GM19463 (cell line): ENCODE data around the gene PLA2G2F.

Experiments used
- ATAC-seq: cut with Tn5 transposase; IDR thresholded peaks from one replicate; pipeline ENCODE4 v1.9.1; 2021; ENCODE audit warnings: mild to moderate bottlenecking, moderate library complexity; ENCODE audit not compliant: unreplicated experiment

PLA2G2F gene

DNA sequence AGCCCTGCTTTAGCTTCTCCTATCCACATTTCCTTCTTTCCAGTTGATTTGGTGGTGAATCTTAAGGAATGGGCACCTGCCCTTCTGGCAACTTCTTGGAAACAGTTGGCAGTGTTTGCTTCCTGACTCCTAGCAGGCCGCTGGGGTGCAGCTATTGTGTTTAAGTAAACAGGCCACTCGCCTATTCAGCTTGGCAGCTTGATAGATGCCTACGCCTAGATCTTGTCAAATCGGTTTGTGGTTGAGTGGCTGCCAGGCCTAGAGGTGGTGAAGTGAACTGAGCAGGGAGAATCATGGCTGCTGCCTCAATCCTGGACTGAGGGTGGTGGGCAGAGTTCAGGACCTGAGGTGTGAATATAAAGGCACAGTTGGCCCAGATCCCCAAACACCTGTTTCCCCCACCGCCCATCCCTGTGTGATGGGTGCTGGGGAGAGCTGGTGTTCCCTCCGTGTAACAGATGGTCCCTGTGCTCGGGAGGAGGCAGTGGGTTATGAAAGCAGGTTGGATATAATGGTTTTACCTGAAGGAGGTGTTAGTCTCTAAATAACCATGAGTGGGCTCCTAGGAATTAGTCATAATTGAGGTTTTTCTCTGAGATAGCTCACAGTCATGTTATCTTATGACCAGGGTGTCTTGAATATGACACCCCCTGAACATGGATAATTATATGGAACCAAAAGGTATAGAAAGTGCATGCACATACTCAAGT lies 48.1 kb downstream of the PLA2G2F start:
- ATAC-seq = no peak

DNA sequence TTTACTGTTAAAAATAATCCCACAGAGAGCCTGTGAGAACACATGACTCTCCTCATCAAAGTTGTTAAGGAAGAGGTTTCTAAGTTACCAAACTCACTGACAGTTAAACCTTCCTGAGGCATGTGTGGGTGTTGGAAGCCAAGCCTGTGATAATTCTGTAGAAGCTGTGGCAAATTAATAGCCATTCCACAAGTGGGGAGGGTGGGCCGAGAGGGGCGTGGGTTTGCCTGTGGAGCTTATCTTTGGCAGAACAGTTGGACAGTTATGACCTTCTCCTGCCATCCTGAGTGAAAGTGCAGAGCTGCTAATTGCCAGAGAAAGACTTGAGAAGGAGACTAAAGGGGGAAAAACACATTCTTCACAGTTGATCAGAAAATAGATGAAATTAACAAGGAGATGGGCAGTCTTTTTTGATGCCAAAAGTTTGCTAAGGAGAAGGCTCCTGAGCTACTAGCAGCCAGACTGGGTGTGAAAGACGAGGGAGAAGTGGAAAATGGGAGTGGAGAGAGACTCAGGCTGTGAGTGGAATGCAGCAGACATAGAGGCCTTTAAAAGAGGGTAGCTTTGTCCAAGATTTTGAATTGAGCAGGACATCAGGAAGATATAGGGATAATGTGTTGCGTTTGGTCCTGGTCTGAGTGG lies 48.8 kb downstream of the PLA2G2F start:
- no peak for ATAC-seq

DNA sequence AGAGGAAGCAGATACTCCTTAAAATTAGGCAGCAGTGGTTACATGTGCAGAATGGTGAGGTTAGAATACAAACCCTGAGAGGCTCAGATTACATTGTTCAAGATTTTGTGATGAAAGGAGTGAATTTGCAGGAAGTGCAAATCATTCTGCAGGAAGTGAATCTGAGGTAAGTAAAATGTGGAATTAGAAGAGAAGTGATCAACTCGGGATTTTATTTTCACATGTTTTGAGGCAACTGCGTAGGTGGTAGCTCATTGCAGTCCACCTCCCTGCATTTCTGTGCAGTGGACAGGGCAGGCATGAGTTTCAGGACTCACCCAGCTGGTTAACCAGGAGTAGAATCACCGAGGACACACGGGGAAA lies 49.3 kb downstream of the PLA2G2F start:
- no peak for ATAC-seq

DNA sequence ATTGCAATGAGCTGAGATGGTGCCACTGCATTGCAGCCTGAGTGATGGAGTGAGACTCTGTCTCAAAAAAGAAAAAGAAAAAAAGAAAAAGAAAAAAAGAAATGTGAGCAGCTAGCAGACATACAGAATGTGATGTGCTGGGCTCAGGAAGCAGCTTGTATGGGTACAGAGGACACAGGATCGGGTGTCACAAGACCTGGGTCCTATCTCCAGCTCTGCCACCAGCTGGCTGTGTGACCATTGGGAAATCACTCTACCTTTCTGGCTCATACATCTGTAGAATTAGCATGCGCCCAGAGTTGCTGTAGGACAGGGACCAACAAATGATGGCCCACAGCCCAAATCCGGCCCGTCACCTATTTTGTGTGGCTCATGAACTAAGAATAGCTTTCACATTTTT lies 50.5 kb downstream of the PLA2G2F start:
- ATAC-seq = no peak

DNA sequence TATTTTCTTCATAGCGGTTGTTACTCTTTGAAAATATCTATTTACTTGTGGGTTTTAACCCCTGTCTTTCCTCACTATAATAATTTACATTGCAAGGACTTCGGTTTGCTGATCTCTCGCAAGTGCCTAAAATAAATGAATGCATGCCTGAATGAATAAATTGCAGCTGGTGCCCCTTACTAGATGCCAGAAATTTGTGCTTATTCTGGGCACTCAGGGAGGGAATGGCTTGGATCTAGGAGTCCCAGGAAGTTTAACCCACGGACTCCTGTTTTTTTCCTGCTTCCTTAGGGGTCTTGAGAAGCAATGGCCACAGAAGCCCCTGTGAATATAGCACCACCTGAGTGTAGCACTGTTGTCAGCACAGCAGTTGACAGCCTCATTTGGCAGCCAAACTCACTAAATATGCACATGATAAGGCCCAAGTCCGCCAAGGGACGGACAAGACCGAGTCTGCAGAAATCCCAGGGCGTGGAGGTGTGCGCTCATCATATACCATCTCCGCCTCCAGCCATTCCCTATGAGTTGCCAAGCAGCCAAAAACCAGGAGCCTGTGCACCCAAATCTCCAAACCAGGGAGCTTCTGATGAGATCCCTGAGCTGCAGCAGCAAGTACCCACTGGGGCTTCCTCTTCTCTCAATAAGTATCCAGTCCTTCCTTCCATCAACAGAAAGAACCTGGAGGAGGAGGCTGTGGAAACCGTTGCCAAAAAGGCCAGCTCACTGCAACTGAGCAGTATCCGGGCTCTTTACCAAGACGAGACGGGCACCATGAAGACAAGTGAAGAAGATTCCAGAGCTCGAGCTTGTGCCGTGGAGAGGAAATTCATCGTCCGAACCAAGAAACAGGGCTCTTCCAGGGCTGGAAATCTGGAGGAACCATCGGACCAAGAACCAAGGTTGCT lies 51.4 kb downstream of the PLA2G2F start:
- no peak for ATAC-seq

DNA sequence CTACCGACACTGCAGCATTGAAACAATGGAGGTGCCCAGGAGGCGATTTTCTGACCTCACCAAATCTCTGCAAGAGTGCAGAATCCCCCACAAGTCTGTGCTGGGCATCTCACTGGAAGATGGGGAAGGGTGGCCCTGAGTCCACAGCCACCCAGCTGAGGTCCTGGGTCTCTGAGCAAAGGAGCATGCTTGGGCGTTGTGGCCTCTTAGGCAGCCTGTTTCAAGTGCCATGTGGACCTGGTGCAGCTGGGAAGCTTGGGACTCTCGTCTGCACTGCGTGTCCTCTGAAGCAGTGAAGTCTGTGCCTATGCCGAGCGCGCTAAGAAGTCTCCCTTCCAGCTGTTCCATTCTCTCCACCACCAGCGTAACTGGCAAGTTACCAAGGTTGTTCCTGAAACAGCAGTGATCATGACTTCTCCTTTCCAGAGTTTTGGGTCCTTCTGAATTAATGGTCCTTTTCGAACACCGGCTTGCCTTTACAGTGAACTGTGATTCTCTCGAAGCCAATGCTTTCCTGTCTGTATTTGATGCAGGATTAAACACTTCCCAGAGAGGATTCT lies 52.2 kb downstream of the PLA2G2F start:
- ATAC-seq = no peak

DNA sequence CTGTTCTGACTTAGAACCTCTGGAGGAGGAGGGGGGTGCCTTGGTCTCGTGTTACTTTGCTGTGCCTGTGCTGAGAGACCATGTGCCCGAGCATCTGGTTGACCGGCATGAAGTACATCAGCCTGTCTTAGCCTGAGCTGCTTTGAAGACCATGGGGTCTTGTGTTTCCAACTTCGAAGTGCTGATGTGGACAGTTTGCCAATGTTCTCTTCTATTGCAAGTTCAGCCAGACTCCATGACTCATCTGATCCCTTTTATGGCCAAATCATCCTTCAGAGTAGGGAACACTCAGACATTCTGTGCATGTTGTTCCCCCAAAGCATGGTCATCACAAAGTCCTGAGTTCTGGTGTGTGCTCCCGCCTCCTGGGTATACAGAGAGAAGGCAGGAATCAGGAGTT lies 53.2 kb downstream of the PLA2G2F start:
- ATAC-seq = no peak

DNA sequence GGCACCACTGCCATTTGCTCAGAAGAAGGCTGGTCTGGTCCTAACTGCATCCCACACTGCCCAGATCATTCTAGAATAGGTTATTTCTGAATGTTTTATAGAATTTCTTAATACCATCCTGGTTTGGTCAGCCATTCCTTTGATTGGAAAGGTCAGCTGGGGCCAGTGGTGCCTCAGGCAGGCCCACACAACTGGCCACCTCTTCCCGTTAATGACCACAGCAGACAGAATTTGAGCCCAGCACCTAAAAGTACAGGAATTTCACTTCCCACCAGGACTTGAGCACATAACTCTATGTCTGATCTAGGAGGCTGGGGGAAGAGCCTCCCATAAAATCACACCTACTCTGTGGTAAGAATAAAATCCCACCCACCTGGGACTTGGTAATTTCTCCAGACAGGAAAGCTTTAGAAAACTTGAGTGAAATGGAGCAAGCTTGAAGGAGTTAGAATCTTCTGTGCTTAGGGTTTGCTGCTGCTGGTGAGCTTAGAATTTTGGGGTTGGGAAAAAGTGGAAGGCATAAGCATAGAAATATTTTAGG lies 53.8 kb downstream of the PLA2G2F start:
- no peak for ATAC-seq

DNA sequence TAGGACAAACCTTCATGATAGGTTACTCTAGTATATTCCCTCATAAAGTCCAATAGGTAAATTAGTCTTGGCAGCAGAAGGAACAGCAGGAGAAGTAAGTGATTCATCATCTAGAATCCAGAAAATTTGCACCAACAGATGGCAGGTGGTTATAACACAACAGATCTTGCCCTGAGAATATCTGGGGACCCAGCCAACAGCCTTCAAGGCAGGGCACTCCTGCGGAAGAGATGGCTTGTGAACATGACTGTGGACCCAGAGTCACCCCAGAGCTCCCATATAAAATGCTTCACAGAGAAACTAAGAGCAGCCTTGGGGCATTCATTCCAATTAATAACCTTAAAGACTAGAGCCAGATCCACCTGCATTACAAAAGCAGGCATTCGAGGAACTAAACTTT lies 55.1 kb downstream of the PLA2G2F start:
- ATAC-seq = no peak

DNA sequence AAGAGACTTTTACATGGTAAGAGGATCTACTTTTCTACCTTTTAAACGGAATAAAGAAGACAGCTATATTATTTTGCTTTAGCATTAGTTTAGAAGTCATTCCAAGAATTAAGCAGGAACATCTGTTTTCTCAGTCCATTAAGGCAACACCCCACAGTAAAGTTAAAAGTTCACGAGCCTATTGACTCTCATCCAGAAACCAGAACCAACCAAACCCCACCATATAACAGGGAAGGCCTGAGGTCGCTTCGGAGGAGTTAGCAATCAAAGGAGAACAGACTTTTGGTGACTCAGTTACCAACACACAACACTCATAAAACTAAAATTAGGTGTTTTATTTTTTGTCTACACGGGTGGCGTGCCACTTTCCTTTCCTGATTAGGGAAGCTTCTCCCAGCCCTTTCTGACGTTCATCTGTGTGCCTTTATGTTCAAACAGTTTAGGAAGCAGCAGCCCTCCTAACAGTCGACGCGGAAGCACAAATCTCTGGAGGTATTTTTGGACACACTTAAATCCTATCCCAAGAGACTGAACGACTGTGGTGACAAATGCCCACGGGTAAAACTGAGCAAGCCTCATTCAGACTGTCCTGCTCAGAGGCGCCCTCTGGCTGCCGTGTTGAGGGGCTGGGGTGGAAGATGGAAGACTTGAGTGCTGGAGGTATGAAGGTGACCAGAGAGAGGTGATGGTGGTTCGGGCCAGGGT lies 55.8 kb downstream of the PLA2G2F start:
- no peak for ATAC-seq

DNA sequence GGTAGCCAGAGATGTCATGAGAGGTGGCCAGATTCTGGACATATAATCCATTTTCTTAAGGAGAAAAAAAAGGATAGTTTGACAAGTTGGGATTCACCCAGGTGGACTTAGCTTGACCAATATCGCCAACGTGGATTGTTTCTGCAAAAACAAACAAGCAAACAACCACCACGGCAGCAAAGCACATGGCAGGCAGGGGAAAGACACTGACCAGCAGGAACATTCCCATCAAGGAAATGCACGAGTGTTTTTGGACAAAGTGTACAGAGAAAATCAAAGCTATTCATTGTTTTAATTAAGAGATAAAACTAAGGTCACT lies 56.3 kb downstream of the PLA2G2F start:
- no peak for ATAC-seq

DNA sequence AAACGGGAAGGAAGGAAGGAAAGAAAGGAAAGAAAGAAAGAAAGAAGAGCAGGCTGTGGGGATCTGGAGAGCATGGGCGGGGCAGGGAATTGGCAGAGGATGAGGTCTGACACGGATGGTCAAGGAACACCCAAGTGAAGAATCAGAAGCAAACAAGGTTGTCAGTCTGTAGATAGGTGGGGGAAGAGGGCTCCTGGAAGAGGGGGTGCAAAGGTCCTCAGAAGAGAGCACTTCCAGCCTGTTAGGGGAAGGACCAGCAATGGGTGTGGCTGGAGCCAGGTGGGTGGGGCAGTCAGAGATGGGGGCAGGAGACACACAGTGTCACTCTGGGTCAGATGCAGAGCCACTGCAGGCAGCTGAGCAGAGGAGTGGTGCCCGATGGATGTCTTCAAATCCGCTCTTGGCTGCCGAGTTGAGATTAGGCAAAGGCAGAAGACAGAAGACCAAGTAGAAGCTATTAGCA lies 58.2 kb downstream of the PLA2G2F start:
- ATAC-seq = no peak

DNA sequence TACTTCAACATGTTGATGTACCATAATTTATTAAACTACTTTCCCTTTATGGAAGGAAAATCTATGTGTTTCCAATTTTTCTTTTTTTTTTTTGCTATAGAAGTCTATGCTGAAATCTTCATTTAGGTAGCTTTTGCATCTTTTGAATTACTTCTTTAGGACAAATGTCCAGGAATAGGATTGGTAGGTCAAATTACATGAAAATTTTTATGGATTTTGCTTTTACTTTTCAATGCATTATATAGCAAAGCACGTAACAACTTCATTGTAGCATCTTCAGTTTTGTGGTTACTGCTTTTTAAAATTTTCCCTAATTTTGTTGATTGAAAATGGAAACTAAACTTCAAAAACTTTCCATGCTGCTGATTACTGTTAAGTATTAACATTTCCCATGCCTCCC lies 59.2 kb downstream of the PLA2G2F start:
- ATAC-seq = no peak

DNA sequence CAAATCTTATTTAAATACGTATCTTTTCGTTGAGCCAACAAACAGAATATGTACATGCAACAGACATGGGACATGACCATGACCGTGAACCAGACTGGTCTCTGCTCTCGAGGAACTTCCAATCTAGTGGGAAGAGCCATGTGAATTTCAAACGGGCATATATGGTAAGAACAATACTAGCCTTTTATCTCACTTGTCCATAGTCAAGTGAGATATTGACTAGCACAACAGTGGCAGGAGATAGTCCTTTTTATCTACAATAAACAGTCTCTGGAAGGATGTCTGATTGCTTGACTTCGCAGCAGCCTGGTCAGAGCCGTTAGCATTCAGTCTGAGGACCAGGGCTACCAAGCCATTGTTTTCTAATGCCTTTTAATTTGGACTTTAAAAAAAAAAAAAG lies 59.8 kb downstream of the PLA2G2F start:
- no peak for ATAC-seq

DNA sequence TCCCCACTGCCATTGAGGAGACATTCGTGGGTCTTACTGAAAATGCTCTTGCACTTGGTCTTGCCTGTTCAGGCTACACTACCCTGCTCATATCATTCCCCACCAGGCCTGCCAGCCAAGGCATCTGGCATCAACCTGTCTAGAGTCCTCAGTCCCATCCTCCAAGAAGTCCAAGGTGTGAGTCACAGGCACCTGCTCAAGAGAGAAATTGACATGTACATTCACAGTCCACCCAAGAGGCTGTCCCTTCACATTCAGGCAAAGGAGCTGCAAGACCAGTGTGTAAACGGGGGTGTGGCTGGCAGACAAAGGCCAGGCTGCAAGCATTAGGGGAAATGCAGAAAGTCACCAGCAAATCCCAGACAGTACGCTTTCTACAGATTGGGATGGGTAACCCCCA lies 60.3 kb downstream of the PLA2G2F start:
- no peak for ATAC-seq

DNA sequence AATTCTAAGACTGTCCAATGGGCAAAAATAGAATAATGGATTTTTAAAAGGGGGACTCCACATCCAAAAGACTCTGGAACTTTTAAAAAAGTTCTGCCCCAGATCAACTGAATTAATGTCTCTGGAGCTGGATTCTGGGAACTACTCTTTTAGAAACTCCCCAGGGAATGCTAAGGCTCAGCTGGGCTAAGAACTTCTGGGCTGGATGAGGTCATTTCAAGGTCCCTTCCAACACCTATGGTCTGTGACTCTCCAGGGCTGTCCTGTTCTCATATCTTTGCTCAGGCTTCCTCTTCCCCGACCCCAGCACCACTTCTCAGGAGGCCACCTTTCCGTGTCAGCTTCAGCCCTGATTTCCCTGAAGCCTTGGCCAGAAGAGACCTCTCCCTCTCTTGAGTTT lies 60.7 kb downstream of the PLA2G2F start:
- no peak for ATAC-seq
